ENCODE measurements around the gene BRK1. TPM values are rescaled to one million over a fixed set of nuclear protein-coding genes. Genes with fewer than 3 reads are reported as not detected.
"Not testable (repeated sequence)": the region's sequence is repeated elsewhere in the genome, so short reads cannot be mapped to it uniquely, and the experiment has no call there.

The BRK1 gene
- polyA plus RNA-seq, 1 experiment = 202 TPM

- no peak overlapping the region for H3K27ac ChIP-seq (ENCODE audit: low read depth, low read length)
- ChIA-PET CTCF (interaction anchor here (1.0 to 2.7 kb wide), 3 partner anchors 13 to 219 kb away, joined by 5 to 11 read pairs (median 6); partner anchors contain the start of gene IRAK2), POLR2A (no interaction called here)
- no peaks in the 10 kb centered on the region for H3K27me3 ChIP-seq (ENCODE audit: control insufficient read depth, insufficient read depth, low read length)
- no peaks in the 10 kb centered on the region for H3K9me3 ChIP-seq (ENCODE audit: control insufficient read depth, insufficient read depth, low read length)
- TF ChIP-seq, protein P1, sequence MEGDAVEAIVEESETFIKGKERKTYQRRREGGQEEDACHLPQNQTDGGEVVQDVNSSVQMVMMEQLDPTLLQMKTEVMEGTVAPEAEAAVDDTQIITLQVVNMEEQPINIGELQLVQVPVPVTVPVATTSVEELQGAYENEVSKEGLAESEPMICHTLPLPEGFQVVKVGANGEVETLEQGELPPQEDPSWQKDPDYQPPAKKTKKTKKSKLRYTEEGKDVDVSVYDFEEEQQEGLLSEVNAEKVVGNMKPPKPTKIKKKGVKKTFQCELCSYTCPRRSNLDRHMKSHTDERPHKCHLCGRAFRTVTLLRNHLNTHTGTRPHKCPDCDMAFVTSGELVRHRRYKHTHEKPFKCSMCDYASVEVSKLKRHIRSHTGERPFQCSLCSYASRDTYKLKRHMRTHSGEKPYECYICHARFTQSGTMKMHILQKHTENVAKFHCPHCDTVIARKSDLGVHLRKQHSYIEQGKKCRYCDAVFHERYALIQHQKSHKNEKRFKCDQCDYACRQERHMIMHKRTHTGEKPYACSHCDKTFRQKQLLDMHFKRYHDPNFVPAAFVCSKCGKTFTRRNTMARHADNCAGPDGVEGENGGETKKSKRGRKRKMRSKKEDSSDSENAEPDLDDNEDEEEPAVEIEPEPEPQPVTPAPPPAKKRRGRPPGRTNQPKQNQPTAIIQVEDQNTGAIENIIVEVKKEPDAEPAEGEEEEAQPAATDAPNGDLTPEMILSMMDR (IDR thresholded peaks at IDR 0.05; ENCODE audit: low read depth, low read length) = no peak
- H3K4me3 ChIP-seq (ENCODE audit: low read depth, low read length) = no peak overlapping the region
- DNase-seq (ENCODE audit: low read depth, low spot score) = no peak
Observed at GRCh38 chr3:10150987-10151386, 35.5 kb downstream of the BRK1 start.

GRCh38 chr3:10154335-10155122 lies 39.1 kb downstream of the BRK1 start:
- H3K27ac ChIP-seq (ENCODE audit: low read depth, low read length) = no peak overlapping the region
- TF ChIP-seq, protein P1 (IDR thresholded peaks at IDR 0.05; ENCODE audit: low read depth, low read length) = no peak
- no peak overlapping the region for H3K4me3 ChIP-seq (ENCODE audit: low read depth, low read length)
- no peaks in the 10 kb centered on the region for H3K9me3 ChIP-seq (ENCODE audit: control insufficient read depth, insufficient read depth, low read length)
- no peaks in the 10 kb centered on the region for H3K27me3 ChIP-seq (ENCODE audit: control insufficient read depth, insufficient read depth, low read length)
- POLR2A ChIA-PET = interaction anchor here (0.6 to 1.6 kb wide), 2 partner anchors 13 to 16 kb away, joined by 4 to 6 read pairs; partner anchors contain the start of gene VHL
- CTCF ChIA-PET = no interaction called here
- no peak for DNase-seq (ENCODE audit: low read depth, low spot score)

DNA sequence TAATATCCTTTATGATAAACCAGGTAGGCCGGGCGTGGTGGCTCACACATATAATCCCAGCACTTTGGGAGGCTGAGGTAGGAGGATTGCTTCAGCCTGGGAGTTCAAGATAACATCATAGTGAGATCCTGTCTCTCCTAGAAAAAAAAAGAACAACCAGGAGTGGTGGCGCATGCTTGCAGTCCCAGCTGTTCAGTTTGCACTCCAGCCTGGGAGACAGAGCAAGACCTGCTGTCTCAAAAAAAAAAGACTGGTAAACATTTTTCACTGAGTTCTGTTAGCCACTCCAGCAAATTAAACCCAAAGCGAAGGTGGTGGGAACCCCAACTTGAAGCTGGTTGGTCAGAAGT lies 39.6 kb downstream of the BRK1 start:
- no peaks in the 10 kb centered on the region for H3K9me3 ChIP-seq (ENCODE audit: control insufficient read depth, insufficient read depth, low read length)
- POLR2A ChIA-PET = interaction anchor here (1.6 kb wide), 1 partner anchor 14 kb away, joined by 4 read pairs; the partner anchor contains the start of gene VHL
- no peak overlapping the region for H3K27ac ChIP-seq (ENCODE audit: low read depth, low read length)
- TF ChIP-seq, protein P1 (IDR thresholded peaks at IDR 0.05; ENCODE audit: low read depth, low read length) = no peak
- CTCF ChIA-PET = no interaction called here
- no peak for DNase-seq (ENCODE audit: low read depth, low spot score)
- no peaks in the 10 kb centered on the region for H3K27me3 ChIP-seq (ENCODE audit: control insufficient read depth, insufficient read depth, low read length)
- no peak overlapping the region for H3K4me3 ChIP-seq (ENCODE audit: low read depth, low read length)

DNA sequence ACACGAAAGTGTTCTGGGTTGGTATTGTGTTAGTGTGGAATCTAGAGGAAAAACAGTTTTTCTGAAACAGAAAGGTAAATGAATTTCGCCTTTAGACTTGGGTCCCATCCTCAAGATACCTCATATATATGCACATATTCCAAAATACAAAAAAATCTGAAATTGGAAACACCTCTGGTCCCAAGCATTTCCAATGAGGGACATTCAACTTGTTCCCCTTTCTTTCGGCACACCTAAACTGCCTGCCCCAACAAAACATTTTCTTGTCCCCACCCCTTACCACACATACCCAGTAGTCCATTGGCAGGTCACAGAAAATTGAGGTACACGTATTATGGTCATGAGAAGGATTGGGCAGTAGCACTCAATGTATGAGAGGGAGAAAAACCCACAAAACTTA lies 40.2 kb downstream of the BRK1 start:
- Histone ChIP-seq H3K27me3 (ENCODE audit: control insufficient read depth, insufficient read depth, low read length) (no peaks in the 10 kb centered on the region), H3K9me3 (ENCODE audit: control insufficient read depth, insufficient read depth, low read length) (no peaks in the 10 kb centered on the region), H3K4me3 (ENCODE audit: low read depth, low read length) (no peak overlapping the region), H3K27ac (ENCODE audit: low read depth, low read length) (no peak overlapping the region)
- CTCF ChIA-PET = no interaction called here
- TF ChIP-seq, protein P1 (IDR thresholded peaks at IDR 0.05; ENCODE audit: low read depth, low read length) = no peak
- POLR2A ChIA-PET = interaction anchor here (1.6 kb wide), 1 partner anchor 14 kb away, joined by 4 read pairs; the partner anchor contains the start of gene VHL
- no peak for DNase-seq (ENCODE audit: low read depth, low spot score)

DNA sequence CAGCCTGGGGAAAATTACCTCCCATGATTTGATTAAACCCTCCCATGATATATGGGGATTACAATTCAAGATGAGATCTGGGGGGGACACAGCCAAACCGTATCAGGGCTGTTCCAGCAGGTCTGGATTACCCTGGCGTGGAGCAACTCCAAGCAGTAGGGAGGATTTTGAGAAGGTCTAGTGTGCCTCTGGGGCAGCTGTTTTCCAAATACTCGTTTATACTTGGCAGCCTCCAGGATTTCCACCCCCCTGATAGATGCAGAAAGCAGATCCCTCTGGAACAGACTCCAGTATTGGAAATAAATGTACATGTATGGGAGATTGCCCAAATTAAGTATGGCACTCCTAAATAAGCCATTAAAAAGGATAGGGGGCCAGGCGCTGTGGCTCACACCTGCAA lies 41.6 kb downstream of the BRK1 start:
- Histone ChIP-seq H3K27me3 (ENCODE audit: control insufficient read depth, insufficient read depth, low read length) (no peaks in the 10 kb centered on the region), H3K27ac (ENCODE audit: low read depth, low read length) (no peak overlapping the region), H3K9me3 (ENCODE audit: control insufficient read depth, insufficient read depth, low read length) (no peaks in the 10 kb centered on the region), H3K4me3 (ENCODE audit: low read depth, low read length) (no peak overlapping the region)
- DNase-seq (ENCODE audit: low read depth, low spot score) = no peak
- CTCF ChIA-PET = no interaction called here
- TF ChIP-seq, protein P1 (IDR thresholded peaks at IDR 0.05; ENCODE audit: low read depth, low read length) = no peak
- POLR2A ChIA-PET = no interaction called here

- H3K4me3 ChIP-seq (ENCODE audit: low read depth, low read length); H3K27ac ChIP-seq (ENCODE audit: low read depth, low read length); DNase-seq (ENCODE audit: low read depth, low spot score); H3K9me3 ChIP-seq (ENCODE audit: control insufficient read depth, insufficient read depth, low read length); H3K27me3 ChIP-seq (ENCODE audit: control insufficient read depth, insufficient read depth, low read length); POLR2A ChIA-PET: not testable (repeated sequence)
- CTCF ChIA-PET = interaction anchor here (0.6 kb wide), 1 partner anchor 123 kb away, joined by 3 read pairs; no protein-coding TSS in a partner anchor
Observed at GRCh38 chr3:10158555-10158954, 43.1 kb downstream of the BRK1 start.

All from AG04450 (cell line).